G401.6 (cell line): Measurements from ENCODE around the gene TMEM62.
A peak's percentile ranks its signal among the peaks of the same experiment; 100 is the strongest.

Experiments used
- FAIRE-seq: peaks from 2 replicates; lab custom pipeline; 2012; peaks lifted over from hg19 to GRCh38; lab: Jason Lieb, UNC

TMEM62 gene

DNA sequence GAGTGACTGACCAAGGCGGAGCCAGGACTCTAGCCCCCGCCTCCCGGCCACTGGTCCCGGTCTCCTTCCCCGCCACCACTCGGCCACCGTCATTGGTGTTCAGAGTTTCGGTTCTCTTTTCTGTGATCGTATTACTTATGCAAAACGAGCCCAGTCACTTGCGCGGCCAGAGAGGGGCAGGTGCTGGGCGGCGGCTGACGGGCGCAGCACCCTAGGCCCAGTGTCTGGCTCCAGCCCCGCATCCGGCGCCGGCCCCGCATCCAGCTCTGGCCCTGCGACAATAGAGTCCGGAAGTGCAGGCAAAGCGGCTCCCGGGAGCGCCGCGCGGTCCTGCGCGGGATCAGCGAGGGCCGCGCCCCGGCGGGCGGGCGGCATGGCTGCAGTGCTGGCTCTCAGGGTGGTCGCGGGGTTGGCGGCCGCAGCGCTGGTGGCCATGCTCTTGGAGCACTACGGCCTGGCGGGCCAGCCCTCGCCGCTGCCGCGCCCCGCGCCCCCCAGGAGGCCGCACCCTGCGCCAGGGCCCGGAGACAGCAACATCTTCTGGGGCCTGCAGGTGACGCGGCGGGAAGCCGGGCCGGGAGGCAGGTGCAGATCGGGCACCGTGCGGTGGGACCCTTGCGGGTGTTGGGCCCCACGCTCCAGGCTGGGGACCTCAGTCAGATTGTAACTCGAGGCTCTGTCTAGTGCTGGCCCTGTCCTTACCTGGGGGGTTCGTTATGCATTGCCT, at the start of gene TMEM62:
Gene TMEM62, plus strand, starts transcription at position 157 of the 727 bp plus-strand sequence. Its CDS starts 217 bp downstream, at position 374.
- no peak for FAIRE-seq

DNA sequence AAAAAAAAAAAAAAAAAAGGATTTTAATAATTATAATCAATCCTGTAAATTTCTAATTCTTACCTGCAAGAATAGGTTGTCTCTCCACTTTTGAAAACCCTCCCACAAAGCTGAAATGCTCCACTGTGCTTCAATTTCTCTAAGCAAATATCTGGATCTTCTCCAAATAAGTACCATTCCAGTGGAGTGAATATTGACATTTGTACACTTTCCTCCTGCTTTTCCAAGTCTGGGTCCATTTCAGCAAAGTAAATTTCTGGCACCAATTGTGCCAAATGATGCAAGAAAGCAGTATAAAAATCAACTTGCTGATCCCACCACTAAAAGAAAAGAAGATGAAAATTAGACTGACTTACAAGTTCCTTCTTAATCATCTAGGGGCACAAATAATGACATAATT, 47.5 kb upstream of the TMEM62 start:
- FAIRE-seq, result no peak

DNA sequence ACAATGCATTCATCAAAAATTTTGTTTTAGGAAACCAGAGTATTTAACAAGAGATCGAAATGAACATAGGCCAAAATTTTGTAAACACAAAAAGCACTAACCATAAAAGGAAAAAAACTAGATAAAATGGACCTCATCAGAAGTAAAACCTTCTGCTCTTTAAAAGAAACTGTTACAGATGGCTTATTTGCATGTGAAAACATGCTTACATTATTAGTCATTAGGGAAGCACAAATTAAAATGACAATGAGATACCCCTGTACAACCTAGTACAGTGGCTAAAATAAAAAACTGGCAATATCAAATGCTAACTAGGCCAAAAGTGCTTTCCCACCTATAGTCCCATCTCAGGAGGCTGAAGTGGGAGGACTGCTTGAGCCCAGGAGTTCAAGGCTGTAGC, 46.8 kb upstream of the TMEM62 start:
- FAIRE-seq, result no peak

DNA sequence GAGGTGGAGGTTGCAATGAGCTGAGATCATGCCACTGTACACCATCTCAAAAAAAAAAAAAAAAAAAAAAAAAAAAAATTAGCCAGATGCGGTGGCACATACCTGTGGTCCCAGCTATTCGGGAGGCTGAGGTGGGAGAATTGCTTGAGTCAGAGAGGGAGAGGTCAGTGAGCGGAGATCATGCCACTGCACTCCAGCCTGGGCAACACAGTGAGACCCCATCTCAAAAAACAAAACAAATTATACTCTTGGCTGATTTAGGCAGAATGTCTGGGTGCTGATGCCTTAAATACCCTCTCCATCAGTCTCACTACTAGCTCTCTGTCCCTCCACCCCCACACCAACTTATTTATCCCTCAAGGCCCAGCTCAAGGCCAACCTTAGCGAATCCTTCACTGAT, 41.5 kb upstream of the TMEM62 start:
- no peak for FAIRE-seq

DNA sequence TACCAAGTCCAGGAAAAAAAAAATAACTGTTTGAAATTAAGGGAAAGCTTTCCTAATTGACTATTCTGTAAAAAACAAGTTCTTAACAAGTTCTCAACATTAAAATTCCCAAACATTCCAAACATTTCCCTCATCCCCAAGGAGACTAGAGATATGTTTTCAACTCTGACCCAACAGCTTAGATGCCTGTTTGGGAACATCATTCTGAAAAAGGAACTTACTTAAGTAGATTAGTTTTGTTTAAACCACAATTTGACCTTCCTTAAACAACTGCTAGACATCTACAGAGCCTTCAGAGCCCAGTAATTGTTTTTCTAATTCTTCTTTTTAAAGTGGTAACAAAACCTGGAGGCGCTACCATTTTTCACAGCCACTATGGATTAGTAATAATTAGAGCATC, 40.4 kb upstream of the TMEM62 start:
- FAIRE-seq, result no peak

DNA sequence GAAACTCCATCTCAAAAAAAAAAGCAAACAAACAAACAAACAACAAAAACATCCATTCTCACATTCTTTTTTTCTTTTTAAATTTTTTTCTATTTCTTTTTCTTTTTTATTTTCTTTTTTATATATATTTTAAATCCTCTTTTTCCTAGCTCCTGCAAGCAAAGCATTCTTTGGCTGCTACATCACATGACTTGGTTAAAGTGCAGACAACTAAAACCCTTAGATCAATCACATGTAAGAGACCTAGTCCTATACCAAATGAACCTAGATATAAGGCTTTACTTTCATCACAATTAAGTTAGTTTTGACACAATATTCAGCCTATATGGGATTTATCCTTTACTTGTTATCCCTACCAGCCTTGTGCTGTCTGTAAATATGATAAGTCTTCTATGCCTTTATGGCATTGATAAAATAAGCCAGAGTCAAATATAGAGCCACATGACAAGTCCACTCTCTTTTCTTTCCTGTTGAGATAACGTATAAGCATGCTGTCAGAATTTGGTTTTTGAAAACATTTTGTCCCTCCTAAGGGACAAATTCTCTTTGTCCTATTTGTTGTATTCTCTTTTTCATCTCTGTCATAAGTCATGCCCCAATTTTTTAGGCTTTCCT, 38.9 kb upstream of the TMEM62 start:
- FAIRE-seq, result no peak

DNA sequence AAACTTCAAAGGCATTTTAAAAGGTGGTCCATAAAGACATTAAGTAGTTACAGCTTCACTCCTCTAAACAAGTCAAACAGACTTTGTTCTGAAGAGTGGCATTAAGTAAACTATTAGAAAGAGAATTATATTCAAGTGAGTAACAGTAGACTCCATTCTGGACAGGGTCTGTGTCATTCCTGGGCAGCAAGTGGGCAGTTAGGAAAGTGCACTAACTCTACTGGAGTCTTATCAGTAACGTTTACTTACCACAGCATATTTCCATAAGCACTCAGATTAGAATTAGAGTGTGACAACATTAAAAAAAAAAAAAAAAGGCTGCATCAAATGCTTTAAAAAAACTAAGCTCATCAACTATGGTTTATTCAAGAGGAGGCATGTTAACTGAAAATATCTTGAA, 38.1 kb upstream of the TMEM62 start:
- FAIRE-seq, result no peak

DNA sequence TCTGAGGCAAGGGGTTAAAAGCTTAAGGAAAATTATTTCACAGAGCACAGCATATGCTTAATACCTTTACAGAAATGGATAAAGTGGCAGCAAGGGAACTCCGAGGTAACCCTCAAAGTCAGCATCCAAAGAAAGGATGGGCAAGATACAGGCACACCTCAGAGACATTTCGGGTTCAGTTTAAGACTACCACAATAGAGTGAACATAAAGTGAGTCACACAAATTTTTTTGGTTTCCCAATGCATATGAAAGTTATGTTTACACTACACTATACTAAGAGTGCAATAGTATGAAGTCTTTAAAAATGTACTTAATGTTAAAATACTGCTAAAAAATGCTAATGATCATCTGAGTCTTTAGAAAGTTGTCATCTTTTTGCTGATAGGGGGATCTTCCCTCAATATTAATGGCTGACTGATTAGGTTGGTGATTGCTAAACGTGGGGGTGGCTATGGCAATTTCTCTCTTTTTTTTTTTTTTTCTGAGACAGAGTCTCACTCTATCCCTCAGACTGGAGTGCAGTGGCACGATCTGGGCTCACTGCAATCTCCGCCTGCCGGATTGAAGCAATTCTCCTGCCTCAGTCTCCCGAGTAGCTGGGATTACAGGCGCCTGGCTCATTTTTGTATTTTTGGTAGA, 37.6 kb upstream of the TMEM62 start:
- no peak for FAIRE-seq

DNA sequence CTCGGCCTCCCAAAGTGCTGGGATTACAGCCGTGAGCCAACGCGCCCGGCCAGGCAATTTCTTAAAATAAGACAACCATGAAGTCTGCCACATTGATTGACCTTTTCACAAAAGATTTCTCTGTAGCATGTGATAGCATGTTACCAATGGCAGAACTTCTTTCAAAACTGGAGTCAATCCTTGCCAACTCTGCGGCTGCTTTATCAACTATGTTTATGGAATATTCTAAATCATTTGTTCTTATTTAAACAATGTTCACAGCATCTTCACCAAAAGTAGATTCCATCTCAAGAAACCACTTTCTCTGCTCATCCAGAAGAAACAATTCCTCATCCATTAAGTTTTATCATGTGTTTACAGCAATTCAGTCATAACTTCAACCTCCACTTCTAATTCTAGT, 37.0 kb upstream of the TMEM62 start:
- FAIRE-seq, result no peak

DNA sequence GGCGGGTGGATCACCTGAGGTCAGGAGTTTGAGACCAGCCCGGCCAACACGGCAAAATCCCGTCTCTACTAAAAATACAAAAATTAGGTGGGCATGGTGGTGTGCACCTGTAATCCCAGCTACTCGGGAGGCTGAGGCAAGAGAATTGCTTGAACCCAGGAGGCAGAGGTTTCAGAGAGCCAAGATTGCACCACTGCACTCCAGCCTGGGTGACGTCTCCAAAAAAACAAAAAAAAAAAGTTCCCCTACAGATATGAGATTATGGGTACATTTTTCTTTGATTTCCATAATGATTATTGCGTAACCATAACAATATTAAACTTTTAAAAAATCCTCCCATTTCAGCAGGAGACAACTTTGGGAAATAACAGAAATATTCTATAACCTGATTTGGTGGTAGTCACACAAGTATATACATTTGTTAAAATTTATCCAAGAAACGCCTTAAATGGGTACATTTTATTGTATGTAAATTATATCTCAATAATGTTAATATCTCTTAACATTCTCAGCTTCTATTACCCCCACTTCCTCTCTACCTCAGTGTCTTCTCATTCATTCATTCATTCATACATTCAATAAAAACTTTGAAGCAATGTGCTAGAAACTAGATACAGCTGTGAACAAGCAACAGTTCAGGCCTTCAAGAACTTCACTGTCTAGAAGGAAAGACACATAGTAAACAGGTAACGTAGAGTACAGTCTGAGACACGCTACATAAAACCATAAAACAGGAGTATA, 34.1 kb upstream of the TMEM62 start:
- FAIRE-seq, result no peak

DNA sequence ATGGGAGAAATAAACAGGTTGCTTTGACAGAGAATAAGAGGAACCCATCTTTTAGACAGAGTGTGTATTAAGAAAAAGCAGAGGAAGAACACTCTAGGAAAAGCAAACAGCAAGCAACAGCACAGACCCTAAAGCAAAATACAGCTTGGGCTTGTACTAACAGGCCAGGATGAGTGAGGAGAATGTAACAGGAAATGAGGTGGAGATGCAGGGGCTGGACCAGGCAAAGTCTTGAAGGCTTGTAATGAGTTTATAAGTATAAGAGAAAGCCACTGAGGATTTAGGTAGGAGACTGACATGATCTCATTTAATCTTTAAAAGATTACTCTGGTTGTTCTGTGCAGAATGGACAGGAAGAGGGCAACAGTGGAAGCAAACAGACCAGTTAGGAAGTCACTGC, 32.4 kb upstream of the TMEM62 start:
- FAIRE-seq, result no peak

DNA sequence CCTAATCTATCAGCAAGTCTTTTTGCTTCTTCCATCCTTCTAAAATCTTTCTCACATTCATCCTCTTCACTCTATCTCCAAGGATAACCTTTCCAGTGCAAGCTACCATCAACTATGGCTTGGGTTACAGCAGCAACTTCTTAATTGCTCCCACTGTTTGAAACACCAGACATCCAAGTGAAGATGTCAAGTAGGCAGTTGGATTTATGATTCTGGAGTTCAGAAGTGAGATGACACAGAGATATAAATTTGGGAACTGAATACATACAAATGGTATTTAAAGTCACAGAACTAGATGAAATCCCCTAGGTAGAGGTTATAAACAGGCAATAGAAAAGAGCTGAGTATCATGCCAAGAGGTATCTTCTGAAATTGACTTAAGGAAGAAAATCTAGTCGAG, 31.2 kb upstream of the TMEM62 start:
- FAIRE-seq, result no peak

DNA sequence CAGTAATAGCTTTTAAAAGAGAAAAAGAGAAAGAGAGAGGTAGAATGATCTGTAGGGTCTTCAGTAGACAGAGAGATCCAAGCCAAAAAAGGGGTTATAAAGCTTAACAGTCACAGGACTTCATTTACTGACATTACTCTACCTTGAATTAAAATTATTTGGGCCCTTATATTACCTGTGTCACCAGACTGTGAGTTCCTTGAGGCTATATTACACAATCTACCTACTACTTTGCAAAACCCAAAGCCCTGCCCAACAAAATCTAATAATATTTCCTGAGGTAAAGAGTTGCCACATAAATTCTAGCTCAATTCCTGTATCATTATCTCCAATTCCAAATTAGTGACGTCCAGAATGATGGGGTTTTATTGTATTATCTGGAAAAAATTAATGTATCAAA, 29.5 kb upstream of the TMEM62 start:
- no peak for FAIRE-seq

DNA sequence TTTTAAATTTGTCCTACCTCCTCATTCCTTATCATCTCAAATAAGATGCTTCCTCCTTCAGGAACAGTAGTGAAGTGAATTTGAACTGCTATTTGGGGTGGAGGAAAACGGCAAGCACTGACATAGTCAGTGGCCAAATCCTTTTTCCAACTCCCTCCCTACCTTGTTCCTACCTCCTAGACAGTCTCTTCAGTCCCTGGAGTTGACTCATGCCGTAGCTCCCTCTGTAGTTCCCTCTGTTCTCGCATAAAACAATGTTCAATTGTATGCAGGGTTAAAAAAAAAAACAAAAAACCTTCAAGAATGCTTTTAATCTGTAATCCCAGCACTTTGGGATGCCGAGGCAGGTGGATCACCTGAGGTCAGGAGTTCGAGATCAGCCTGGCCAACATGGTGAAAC, 29.0 kb upstream of the TMEM62 start:
- no peak for FAIRE-seq

DNA sequence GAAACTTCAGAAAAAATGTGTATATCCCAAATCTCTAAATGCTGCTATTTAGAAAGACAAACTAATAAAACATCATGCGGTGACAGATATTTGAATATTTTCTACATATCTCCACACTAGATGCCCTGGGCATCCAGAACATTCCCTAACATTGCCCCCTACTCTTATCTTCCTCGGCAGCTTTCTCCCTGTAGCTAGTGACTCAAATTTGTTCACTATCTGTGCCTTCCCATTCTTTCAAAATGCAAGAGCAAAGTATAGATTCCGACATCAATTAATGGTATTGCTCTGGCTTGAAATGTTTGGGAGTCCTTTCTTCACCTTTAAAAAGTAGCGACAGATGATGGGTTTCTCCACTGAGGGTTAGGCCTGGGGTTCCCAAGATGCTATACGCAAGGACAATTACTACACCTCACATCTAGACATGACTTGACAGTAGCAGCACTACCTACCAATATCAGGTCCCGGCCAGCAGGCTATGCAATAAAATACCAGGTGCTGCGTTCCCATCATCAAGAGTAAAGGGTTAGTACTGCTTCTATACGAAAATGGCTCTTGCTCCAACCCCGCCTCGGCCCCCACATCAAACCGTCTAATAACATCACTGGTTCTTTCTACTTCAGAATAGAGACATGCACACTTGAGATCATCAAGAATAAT, 28.2 kb upstream of the TMEM62 start:
- no peak for FAIRE-seq

DNA sequence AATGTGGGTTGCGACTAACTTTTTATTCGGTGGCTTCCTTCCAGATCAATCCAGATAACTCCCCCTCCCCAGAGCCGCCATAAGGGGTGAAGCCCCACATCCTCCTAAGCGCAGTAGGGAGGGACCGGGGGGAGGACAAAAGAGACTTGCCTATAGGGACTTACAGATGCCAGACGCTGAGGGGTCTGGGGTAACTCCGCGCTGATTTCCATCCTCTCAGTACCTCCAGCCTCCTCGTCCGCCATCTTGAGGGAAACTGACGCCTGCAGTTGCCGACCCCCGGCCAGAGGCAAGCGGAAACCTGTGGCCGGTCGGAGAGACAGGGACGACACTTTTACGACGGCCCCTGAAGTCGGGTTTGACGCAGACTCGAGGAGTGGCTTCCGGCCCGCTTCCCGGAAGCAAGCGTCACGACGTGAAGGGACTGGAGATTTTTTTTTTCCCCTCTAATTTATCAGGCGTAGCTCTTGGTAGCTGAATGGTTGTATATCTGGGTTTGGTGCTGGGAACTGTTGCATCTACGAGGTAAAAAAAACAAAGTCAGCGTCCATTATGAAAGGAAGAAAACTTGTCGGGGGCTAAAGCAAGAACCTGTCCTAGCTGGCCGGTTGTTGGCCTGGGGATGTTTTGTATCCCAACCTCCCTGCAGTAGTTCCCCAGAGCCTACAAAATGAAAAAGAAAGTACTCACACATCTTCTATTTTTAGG, 27.5 kb upstream of the TMEM62 start, which contains the start of gene UBR1:
Gene UBR1, minus strand, starts transcription at position 261 of the 708 bp plus-strand sequence. Its CDS starts 16 bp downstream, at position 245.
- FAIRE-seq, result peak; percentile 94

DNA sequence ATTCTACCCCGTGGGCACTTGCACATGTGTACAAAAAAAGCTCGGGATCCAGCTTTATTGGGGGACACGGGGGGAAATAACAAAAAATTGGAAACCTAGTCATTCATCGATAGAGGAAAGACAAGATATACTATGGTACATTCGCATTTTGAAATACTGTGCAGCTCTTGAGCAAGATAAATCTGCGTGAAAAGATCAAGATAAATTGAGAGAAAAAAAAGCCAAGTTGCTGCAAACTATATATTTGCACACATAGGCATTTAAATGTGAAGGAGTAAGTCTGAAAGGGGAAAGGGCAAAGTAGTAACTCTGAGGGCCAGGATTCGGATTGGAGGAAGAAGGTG, 26.9 kb upstream of the TMEM62 start:
- no peak for FAIRE-seq

DNA sequence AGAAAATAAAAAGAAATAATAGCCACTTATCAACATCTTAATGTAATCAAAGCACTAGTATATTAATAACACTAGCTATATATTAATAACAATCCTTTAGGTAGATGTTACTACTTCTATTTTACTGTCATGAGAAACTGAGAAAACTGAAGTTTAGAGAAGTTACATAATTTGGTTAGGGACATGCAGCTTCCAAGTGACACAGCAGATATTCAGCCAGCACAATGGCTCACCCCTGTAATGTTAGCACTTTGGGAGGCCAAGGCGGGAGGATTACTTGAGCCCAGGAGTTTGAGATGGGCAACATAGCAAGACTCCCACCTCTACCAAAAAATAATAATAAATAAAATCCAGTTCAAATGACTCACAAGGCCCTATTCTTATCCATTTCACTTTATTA, 25.6 kb upstream of the TMEM62 start:
- FAIRE-seq, result no peak

DNA sequence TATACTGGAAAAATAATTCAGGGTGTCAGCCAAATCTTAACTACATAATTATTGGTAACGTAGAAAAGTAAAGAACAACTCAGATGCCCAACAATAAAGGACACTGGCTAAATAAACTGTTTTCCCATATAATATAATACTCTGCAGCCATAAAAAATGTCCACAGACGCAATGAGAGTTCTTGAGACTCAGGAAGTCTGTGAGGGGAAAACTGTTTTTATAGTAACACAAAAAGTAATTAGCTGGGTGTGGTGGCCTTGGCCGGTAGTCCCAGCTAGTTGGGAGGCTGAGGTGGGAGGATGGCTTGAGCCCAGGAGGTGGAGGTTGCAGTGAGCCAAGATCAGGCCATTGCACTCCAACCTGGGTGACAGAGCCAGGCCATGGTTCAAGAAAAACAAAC, 22.0 kb upstream of the TMEM62 start:
- no peak for FAIRE-seq

DNA sequence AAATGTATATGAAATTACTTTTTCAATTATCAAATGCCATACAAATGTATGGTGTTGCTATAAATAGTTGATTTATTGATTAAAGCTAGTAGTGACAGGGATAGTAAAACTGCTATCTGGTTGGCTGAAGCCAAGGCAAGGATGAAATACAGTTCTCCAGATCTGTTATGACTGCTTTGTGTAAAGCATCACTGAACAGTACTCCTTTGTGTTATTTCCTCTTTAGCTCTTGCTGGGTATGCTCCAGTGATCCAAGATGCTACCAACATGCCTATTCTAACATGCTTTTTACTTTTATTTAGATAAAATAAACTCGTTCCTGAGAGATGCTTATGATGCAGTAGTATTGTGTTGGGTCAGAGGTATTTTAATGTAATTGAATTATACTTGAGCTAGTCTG, 15.1 kb upstream of the TMEM62 start:
- FAIRE-seq, result no peak

DNA sequence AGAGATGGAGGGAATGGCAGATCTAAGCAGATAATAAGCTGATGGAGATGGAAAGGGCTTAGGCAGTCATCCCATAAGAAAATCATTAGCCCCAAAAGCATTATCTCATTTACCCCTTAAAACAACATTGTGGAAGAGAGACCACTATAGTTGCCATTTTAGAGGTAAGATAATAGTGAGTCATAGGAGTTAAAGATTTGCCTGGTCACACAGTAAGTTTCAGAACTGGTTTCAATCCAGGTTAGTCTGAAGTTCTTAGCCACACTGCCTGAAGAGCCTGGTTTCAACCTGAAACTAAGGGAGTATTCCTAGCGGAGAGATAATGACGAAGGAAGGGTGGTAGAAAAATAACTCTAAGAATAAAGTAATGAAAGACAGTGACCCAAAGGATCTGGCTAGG, 14.6 kb upstream of the TMEM62 start:
- FAIRE-seq, result no peak

DNA sequence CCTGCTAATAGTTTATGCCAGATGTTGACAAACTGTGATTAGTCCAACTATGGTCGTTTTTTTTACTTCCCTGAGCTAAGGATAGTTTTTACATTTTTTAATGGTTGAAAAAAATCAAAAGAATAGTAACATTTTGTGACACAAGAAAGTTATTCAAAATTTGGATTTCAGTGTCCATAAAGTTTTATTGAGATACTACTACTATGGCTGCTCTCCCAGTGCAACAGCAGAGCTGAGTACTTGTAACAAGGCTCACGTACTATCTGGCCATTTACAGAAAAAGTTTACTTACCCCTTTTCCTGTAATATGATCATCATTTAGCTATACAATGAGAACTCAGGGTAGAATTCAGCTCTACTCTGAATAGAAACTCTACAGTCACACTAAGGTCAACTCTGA, 11.5 kb upstream of the TMEM62 start:
- FAIRE-seq, result no peak
